Natural killer cell (primary cell): ENCODE data around the gene SELE. TPM values are rescaled to one million over a fixed set of nuclear protein-coding genes. Genes with fewer than 3 reads are reported as not detected.

Experiments used
- ATAC-seq, 3 donors: fragments of 150-1000 bp in 2 of 3; fragments of 200-7000 bp in 1 of 3; cut with Tn5 transposase; 1 replicate in 1 of 3; 2 replicates in 2 of 3; pipeline ENCODE4 v1.10.0; 2021; ENCODE audit warnings: mild to moderate bottlenecking in 2 of 3, moderate library complexity in 2 of 3
- DNase-seq, 2 donors: peaks; one replicate each; pipeline versions ENCODE4 v3.0.0 to v3.0.0-alpha.2; 2013 to 2021; ENCODE audit warnings: mixed read lengths in 1 of 2
- H3K27ac ChIP-seq: one replicate; pipeline ENCODE4 v1.5.1; 2013; ENCODE audit warnings: mild to moderate bottlenecking, low read length
- H3K27me3 ChIP-seq: one replicate; pipeline ENCODE4 v1.6.1; 2013; ENCODE audit warnings: low read length; ENCODE audit not compliant: control insufficient read depth, insufficient read depth
- H3K36me3 ChIP-seq: one replicate; pipeline ENCODE4 v1.6.1; 2013; ENCODE audit warnings: low read length; ENCODE audit not compliant: control insufficient read depth, insufficient read depth
- H3K4me1 ChIP-seq: one replicate; pipeline ENCODE4 v1.6.1; 2013; ENCODE audit warnings: low read length; ENCODE audit not compliant: control insufficient read depth, insufficient read depth
- H3K4me3 ChIP-seq: one replicate; pipeline ENCODE4 v1.5.1; 2013; ENCODE audit warnings: low read length
- H3K9me3 ChIP-seq: one replicate; pipeline ENCODE4 v1.6.1; 2013; ENCODE audit warnings: low read length; ENCODE audit not compliant: control insufficient read depth, insufficient read depth
- H3K27ac Mint-ChIP-seq, 2 donors: one replicate each; pipeline ENCODE4 v1.8.0; 2022; ENCODE audit warnings: mild to moderate bottlenecking in 2 of 2, mixed read lengths in 2 of 2, moderate library complexity in 1 of 2
- H3K27me3 Mint-ChIP-seq, 2 donors: one replicate each; pipeline ENCODE4 v1.8.0; 2022; ENCODE audit warnings: low read depth in 2 of 2, mixed read lengths in 2 of 2
- H3K36me3 Mint-ChIP-seq: one replicate; pipeline ENCODE4 v1.8.0; 2022; ENCODE audit warnings: mixed read lengths
- H3K4me1 Mint-ChIP-seq, 2 donors: one replicate each; pipeline ENCODE4 v1.8.0; 2022; ENCODE audit warnings: mixed read lengths in 2 of 2
- H3K4me3 Mint-ChIP-seq: one replicate; pipeline ENCODE4 v1.8.0; 2022; ENCODE audit warnings: mild to moderate bottlenecking, moderate library complexity, mixed read lengths
- H3K9me3 Mint-ChIP-seq, 2 donors: one replicate each; pipeline ENCODE4 v1.8.0; 2022; ENCODE audit warnings: mixed read lengths in 2 of 2
- WGBS: methylation state at CpG from one replicate; pipeline ENCODE4 v1.1.7; 2013; ENCODE audit warnings: missing lambda C conversion rate; ENCODE audit not compliant: insufficient coverage; 5-methylcytosine and 5-hydroxymethylcytosine counted together
- intact Hi-C: fragments of 100-400 bp; cut with micrococcal nuclease; formaldehyde crosslinking; loops from one replicate; pipeline ENCODE4 v1.14.2; 2022
- total RNA-seq, 4 donors: library from RNA; stranded (reverse); fragments of 120-200 nt in 1 of 4; gene quantifications; one replicate each; pipeline versions ENCODE4 v1.2.3 to v1.2.4, GENCODE V29; 2013 to 2022
- TF ChIP-seq, protein P1 (sequence below): fragments of 200-600 bp; IDR thresholded peaks from one replicate; pipeline ENCODE4 v1.8.0; 2022; ENCODE audit warnings: antibody characterized with exemption

The SELE gene
- total RNA-seq, 3 donors from 2014 or later (not counting 1 experiment from before 2014, with no cell fraction given): not detected

DNA sequence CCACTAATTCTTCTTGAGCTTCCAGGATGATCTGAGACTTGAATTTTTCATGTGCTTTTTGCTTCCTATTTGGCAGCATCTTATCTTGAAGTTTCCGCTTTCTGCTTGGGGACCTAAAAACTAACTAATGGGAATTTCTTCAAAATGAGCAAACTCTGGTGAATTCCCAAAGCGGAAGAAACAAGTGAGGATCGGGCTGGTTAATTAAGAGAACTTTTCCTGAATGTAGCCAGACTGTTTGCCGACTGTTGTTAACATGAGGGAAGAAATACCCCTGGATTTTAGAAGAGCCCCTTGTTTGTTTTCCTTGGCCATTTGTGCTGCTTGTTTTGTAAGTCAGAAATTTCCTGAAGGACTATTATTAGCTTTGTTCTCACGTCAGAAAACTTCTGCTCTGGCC is 6.1 kb upstream of the SELE start:
- Mint-ChIP-seq H3K36me3 (no peaks in the 10 kb centered on the region), H3K27me3 (peaks cover 24 to 53% of the 10 kb centered on the region in 2 donors), H3K27ac (no peak overlapping the region), H3K9me3 (no peaks in the 10 kb centered on the region), H3K4me1 (no peaks in the 10 kb centered on the region), H3K4me3 (no peak overlapping the region)
- Histone ChIP-seq H3K4me3 (no peak overlapping the region), H3K36me3 (no peaks in the 10 kb centered on the region), H3K4me1 (no peaks in the 10 kb centered on the region), H3K27ac (no peak overlapping the region), H3K27me3 (no peaks in the 10 kb centered on the region), H3K9me3 (no peaks in the 10 kb centered on the region)
- 84% methylated on average over 5 of the region's 5 CpGs for WGBS
- intact Hi-C loops: no loop called here
- TF ChIP-seq, protein P1, sequence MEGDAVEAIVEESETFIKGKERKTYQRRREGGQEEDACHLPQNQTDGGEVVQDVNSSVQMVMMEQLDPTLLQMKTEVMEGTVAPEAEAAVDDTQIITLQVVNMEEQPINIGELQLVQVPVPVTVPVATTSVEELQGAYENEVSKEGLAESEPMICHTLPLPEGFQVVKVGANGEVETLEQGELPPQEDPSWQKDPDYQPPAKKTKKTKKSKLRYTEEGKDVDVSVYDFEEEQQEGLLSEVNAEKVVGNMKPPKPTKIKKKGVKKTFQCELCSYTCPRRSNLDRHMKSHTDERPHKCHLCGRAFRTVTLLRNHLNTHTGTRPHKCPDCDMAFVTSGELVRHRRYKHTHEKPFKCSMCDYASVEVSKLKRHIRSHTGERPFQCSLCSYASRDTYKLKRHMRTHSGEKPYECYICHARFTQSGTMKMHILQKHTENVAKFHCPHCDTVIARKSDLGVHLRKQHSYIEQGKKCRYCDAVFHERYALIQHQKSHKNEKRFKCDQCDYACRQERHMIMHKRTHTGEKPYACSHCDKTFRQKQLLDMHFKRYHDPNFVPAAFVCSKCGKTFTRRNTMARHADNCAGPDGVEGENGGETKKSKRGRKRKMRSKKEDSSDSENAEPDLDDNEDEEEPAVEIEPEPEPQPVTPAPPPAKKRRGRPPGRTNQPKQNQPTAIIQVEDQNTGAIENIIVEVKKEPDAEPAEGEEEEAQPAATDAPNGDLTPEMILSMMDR: no peak
- no peak for DNase-seq
- ATAC-seq: no peak

DNA sequence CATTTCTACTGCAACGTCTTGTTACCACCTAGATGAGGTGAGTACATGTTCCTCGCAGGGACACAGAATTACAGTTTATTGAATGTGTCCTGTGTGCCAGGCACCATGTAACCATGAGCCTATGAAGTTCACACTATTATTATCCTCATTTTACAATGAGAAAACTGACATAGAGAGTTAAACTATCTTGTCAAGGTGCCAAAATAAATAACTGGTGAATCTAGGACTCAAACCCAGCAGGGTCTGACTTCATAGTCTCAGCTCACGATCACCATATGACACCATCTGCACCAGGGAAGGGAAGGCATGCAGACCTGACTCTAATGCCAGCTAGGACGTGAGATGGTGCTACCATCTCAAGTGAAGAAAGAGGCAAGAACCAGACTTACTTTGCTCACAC is 2.4 kb downstream of the SELE start:
- intact Hi-C loops: no loop called here
- WGBS: 86% methylated on average over 4 of the region's 4 CpGs

DNA sequence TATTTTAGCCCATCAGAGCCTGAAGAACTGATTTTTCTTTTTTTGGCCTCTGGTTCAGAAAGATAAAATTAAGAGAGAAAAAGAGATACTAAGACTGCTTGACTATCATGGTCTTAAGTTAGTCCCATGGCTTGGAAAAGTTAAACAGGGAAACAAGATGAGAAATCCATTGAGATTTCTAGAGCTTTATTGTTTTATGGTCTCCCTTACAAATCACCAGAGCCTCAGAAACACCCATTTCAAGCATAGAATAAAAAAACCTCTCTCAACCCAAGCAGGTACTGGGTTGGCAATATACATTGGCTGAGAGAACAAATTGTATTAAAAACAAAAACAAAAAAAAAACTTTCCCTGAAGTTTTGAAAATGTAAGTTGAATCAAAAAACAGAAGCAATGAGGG is 3.9 kb downstream of the SELE start:
- no peaks in the 10 kb centered on the region for H3K4me1 Mint-ChIP-seq
- no peak overlapping the region for H3K4me3 Mint-ChIP-seq
- no peak overlapping the region for H3K27ac Mint-ChIP-seq
- ATAC-seq (no peak), DNase-seq (no peak)
- H3K27me3 ChIP-seq: no peaks in the 10 kb centered on the region
- H3K27me3 Mint-ChIP-seq: peaks cover 23 to 30% of the 10 kb centered on the region in 2 donors
- no peaks in the 10 kb centered on the region for H3K4me1 ChIP-seq
- intact Hi-C loops: no loop called here
- no peaks in the 10 kb centered on the region for H3K9me3 ChIP-seq
- no peaks in the 10 kb centered on the region for H3K36me3 ChIP-seq
- H3K36me3 Mint-ChIP-seq: no peaks in the 10 kb centered on the region
- no peaks in the 10 kb centered on the region for H3K9me3 Mint-ChIP-seq
- TF ChIP-seq, protein P1: no peak
- no peak overlapping the region for H3K27ac ChIP-seq
- H3K4me3 ChIP-seq: no peak overlapping the region

More for the DNA sequence above, 2.4 kb downstream of the SELE start:
- Histone ChIP-seq H3K36me3 (no peaks in the 10 kb centered on the region), H3K9me3 (no peaks in the 10 kb centered on the region), H3K4me3 (no peak overlapping the region), H3K27ac (no peak overlapping the region), H3K27me3 (no peaks in the 10 kb centered on the region), H3K4me1 (no peaks in the 10 kb centered on the region)
- no peaks in the 10 kb centered on the region for H3K36me3 Mint-ChIP-seq
- no peaks in the 10 kb centered on the region for H3K9me3 Mint-ChIP-seq
- no peak overlapping the region for H3K27ac Mint-ChIP-seq
- peaks cover 26 to 33% of the 10 kb centered on the region in 2 donors for H3K27me3 Mint-ChIP-seq
- no peaks in the 10 kb centered on the region for H3K4me1 Mint-ChIP-seq
- no peak for ATAC-seq
- DNase-seq: no peak
- TF ChIP-seq, protein P1: no peak
- H3K4me3 Mint-ChIP-seq: no peak overlapping the region

DNA sequence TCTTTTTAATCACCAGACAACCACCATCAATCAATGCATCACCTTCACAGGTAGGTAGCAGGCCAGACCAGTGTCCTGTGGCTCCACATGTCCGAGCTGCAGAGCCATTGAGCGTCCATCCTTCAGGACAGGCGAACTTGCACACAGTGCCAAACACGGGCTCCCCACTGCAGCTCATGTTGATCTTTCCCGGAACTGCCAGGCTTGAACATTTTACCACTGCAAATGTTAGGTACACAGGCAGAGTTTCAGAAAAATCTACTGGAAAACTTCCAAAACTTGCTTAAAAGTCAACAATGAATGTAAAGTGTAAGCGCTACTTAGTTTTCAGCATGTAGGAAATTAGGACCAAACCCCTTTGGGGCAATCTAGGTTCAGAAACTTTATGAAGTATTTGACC is 6.6 kb downstream of the SELE start:
- H3K9me3 Mint-ChIP-seq: no peaks in the 10 kb centered on the region
- 93% methylated on average over 6 of the region's 6 CpGs for WGBS
- intact Hi-C loops: no loop called here

More for the DNA sequence above, 6.6 kb downstream of the SELE start:
- Histone ChIP-seq H3K27ac (no peak overlapping the region), H3K9me3 (no peaks in the 10 kb centered on the region), H3K27me3 (no peaks in the 10 kb centered on the region), H3K36me3 (no peaks in the 10 kb centered on the region), H3K4me3 (no peak overlapping the region), H3K4me1 (no peaks in the 10 kb centered on the region)
- ATAC-seq (no peak), DNase-seq (no peak)
- TF ChIP-seq, protein P1: no peak
- no peak overlapping the region for H3K4me3 Mint-ChIP-seq
- H3K27ac Mint-ChIP-seq: no peak overlapping the region
- no peaks in the 10 kb centered on the region for H3K36me3 Mint-ChIP-seq
- H3K27me3 Mint-ChIP-seq: peaks cover 17 to 25% of the 10 kb centered on the region in 2 donors
- H3K4me1 Mint-ChIP-seq: no peaks in the 10 kb centered on the region
